Muscle layer of colon (tissue), 2 donors: ENCODE results near the gene MYEF2.
A peak's percentile ranks its signal among the peaks of the same experiment; 100 is the strongest.

ENCODE experiments used
- H3K27ac ChIP-seq: one replicate; pipeline ENCODE4 v1.7.0; 2013; ENCODE audit warnings: low read depth, mild to moderate bottlenecking, low read length, moderate library complexity
- H3K27me3 ChIP-seq, 2 donors: one replicate each; pipeline ENCODE4 v1.7.0; 2013; ENCODE audit warnings: low read length in 2 of 2, mild to moderate bottlenecking in 2 of 2; ENCODE audit not compliant: insufficient read depth in 2 of 2, control insufficient read depth in 1 of 2
- H3K36me3 ChIP-seq: one replicate; pipeline ENCODE4 v1.7.0; 2013; ENCODE audit warnings: mild to moderate bottlenecking, low read length; ENCODE audit not compliant: insufficient read depth
- H3K4me1 ChIP-seq: one replicate; pipeline ENCODE4 v1.7.0; 2013; ENCODE audit warnings: mild to moderate bottlenecking, low read length; ENCODE audit not compliant: insufficient read depth
- H3K4me3 ChIP-seq, 2 donors: one replicate each; pipeline ENCODE4 v1.7.0; 2013; ENCODE audit warnings: low read length in 2 of 2, low read depth in 1 of 2, mild to moderate bottlenecking in 1 of 2, moderate library complexity in 1 of 2
- H3K9ac ChIP-seq: one replicate; pipeline ENCODE4 v1.7.0; 2013; ENCODE audit warnings: low read length
- H3K9me3 ChIP-seq: one replicate; pipeline ENCODE4 v1.7.0; 2013; ENCODE audit warnings: mild to moderate bottlenecking, low read length
- donor health status: abdominal sarcoma.
- donor health status: Adenocarcinoma of cecum.

MYEF2 gene, protein sequence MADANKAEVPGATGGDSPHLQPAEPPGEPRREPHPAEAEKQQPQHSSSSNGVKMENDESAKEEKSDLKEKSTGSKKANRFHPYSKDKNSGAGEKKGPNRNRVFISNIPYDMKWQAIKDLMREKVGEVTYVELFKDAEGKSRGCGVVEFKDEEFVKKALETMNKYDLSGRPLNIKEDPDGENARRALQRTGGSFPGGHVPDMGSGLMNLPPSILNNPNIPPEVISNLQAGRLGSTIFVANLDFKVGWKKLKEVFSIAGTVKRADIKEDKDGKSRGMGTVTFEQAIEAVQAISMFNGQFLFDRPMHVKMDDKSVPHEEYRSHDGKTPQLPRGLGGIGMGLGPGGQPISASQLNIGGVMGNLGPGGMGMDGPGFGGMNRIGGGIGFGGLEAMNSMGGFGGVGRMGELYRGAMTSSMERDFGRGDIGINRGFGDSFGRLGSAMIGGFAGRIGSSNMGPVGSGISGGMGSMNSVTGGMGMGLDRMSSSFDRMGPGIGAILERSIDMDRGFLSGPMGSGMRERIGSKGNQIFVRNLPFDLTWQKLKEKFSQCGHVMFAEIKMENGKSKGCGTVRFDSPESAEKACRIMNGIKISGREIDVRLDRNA

DNA sequence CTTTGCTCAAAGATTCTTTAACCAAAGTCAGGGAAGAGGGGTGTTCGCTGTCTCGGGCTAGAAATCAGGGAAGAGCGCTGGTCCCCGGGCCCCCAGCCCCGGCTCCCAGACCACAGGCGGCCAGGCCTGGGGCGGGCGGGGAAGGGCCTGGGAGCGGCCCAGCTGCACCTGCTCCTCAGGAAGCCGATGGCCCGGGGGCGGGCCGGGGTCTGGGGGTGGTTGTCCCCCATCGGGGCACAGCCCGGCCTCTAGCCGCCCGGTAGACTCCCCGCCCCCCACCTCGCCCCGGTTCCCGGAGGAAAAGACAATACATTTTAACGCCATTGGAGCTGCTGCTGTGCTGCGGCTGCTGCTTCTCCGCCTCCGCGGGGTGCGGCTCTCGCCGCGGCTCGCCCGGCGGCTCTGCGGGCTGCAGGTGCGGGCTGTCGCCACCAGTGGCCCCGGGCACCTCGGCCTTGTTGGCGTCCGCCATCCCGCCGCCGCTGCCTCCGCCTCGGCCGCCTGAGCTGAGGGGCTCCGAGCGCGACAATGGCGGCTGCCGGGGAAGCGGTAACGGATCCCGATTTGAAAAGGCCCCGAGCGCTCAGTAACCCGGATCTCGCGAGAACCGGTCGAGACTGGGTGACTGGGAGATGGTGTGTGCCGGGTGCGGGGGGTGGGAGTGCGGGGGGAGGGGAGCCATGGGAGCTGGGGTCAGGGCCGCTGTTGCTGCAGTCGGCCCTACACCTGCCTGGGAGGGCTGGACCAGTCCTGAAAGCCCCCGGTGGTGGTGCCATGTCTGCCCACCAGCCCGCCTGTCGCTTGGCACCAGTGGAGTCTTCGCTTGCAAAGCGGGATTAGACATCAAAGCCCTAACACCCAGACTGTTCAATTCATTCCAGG is at the start of gene MYEF2:
Gene MYEF2, minus strand, starts transcription at position 530 of the 882 bp plus-strand sequence. Its CDS starts 58 bp downstream, at position 472.
- H3K27me3 ChIP-seq = no peaks in the 10 kb centered on the region
- peak within 1 kb of the TSS; percentile 48 to 78 for H3K4me3 ChIP-seq
- H3K9ac ChIP-seq = peak within 1 kb of the TSS; percentile 29
- H3K9me3 ChIP-seq = no peaks in the 10 kb centered on the region
- H3K36me3 ChIP-seq = no peaks in the 10 kb centered on the region
- H3K27ac ChIP-seq = peak within 1 kb of the TSS; percentile 82
- peaks cover 4% of the 10 kb centered on the region for H3K4me1 ChIP-seq

DNA sequence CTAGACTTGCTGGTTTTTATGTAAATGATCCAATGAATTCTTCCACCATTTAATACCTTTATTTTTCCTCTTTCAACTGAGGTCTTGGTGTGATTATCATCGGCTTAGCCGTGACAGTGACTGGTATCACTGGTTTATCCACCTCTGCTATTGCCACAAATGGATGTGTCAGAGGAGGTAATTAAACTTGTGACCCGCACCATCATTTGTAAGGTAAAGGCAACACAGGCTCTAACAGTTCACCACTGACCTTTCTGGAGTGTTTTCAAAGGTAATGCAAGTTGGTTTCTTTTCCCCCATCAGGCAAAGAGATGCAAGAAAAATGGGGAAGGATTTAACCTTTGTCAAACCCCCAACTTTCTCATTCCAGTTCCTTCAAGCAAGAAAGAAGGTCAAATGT is 47.7 kb upstream of the MYEF2 start:
- no peaks in the 10 kb centered on the region for H3K4me1 ChIP-seq
- H3K36me3 ChIP-seq = no peaks in the 10 kb centered on the region
- no peak overlapping the region for H3K9ac ChIP-seq
- H3K27ac ChIP-seq = no peak overlapping the region
- H3K4me3 ChIP-seq = no peak overlapping the region
- H3K27me3 ChIP-seq = no peaks in the 10 kb centered on the region
- H3K9me3 ChIP-seq = no peaks in the 10 kb centered on the region

DNA sequence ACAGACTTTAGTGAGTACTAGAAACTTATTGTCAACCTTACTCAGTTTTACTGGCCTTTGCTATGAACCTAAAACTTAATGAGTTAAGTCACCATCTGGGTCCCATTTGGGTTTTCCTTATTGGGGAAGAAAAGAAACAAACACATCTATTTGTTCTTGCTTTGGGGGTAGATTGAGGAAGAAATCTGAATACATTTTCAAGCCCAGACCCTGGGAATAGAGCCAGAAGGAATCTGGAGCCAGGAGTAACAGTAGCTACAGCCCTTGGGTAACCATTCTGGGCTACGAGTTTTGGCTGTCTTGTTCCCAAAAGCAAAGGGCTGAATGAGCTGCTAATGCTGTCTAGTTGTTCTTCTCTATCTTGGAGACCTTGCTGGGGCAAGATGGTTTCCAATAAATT is 44.5 kb upstream of the MYEF2 start:
- Histone ChIP-seq H3K9ac (no peak overlapping the region), H3K27me3 (no peaks in the 10 kb centered on the region), H3K9me3 (no peaks in the 10 kb centered on the region), H3K4me1 (no peaks in the 10 kb centered on the region), H3K36me3 (no peaks in the 10 kb centered on the region), H3K27ac (no peak overlapping the region), H3K4me3 (no peak overlapping the region)

DNA sequence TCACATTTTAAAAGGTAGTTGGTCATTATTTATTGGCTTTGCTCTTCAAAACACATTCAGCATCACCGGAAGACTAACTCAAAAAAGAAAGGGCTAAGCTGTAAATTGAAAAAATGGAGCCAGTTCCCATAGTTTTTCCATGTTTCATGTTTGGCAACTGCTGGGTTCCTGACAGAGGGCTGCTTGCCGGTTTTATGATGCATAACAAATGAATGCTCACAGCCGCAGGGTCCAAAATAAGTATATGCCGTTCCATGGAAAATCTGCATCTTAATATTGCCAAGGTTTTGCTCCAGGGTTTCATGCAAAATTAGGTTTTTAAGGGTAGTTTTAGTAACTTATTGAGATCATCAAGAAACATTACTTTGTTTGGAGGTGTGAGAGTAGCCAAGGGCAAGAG is 43.8 kb upstream of the MYEF2 start:
- H3K4me1 ChIP-seq = no peaks in the 10 kb centered on the region
- H3K27me3 ChIP-seq = no peaks in the 10 kb centered on the region
- H3K9me3 ChIP-seq = no peaks in the 10 kb centered on the region
- H3K36me3 ChIP-seq = no peaks in the 10 kb centered on the region
- no peak overlapping the region for H3K27ac ChIP-seq
- no peak overlapping the region for H3K4me3 ChIP-seq
- H3K9ac ChIP-seq = no peak overlapping the region

DNA sequence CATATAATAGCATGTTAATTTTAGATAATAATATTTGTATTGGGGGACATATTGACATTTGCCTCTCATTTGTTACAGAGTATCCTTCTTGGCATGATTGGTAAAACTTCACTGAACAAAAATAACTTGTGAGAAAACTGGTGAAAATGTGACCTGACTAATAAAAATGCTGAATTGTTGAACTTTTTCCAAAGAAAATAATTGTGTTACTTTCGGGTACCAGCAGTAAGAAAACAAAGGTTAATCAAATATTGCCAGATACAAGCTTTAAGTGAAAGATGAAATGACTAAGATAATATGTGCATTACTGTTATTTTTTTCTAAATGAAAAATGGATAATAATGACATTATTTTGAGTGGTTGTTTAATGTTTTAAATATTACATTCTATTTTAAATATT is 43.2 kb upstream of the MYEF2 start:
- Histone ChIP-seq H3K27me3 (no peaks in the 10 kb centered on the region), H3K27ac (no peak overlapping the region), H3K9me3 (no peaks in the 10 kb centered on the region), H3K4me1 (no peaks in the 10 kb centered on the region), H3K9ac (no peak overlapping the region), H3K36me3 (no peaks in the 10 kb centered on the region), H3K4me3 (no peak overlapping the region)

DNA sequence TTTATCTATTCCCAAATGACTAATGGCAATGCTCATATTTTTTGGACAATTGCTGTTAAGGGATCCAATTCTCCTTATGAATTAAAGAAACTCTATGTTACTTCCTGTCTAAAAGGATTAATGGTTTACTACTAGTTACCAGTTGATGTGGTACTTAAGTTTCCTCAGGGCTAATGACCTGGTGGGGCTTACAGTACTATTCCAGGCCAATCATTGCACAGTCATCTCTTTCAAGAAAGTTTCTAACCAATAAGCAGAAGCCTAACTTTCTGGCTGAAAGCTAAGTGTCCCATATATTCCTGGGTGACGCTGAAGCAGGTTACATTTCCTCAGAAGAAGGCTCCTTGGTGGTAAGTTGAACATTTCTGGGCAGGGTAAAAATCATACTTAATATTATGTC is 27.9 kb upstream of the MYEF2 start, which contains the start of gene SLC12A1:
Gene SLC12A1, plus strand, starts transcription at position 322 of the 400 bp plus-strand sequence. CDS start 1,418 bp downstream, outside the sequence.
- H3K9ac ChIP-seq = no peak within 1 kb of the TSS
- H3K4me1 ChIP-seq = no peaks in the 10 kb centered on the region
- H3K4me3 ChIP-seq = no peak within 1 kb of the TSS
- no peak within 1 kb of the TSS for H3K27ac ChIP-seq
- H3K36me3 ChIP-seq = no peaks in the 10 kb centered on the region
- no peaks in the 10 kb centered on the region for H3K9me3 ChIP-seq
- no peaks in the 10 kb centered on the region for H3K27me3 ChIP-seq

DNA sequence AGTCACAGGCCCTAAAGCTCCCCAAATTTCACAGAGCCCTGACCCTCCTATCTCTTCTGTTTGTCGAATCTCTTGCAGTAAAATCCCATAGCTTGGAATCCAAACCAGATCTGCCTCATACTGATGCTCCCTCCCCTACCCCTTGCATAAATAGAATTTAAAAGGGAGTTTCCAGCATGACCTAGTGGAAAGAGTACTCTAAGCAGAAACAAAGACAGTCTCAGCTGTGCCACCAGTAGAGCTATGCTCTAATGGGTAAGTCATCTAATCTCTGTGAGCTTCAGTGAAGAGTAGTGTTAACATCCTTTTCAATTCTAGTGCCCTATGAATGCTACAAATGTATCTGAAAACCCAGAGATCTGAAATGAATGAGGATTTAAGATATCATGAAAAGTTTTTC is 24.0 kb upstream of the MYEF2 start:
- no peaks in the 10 kb centered on the region for H3K27me3 ChIP-seq

DNA sequence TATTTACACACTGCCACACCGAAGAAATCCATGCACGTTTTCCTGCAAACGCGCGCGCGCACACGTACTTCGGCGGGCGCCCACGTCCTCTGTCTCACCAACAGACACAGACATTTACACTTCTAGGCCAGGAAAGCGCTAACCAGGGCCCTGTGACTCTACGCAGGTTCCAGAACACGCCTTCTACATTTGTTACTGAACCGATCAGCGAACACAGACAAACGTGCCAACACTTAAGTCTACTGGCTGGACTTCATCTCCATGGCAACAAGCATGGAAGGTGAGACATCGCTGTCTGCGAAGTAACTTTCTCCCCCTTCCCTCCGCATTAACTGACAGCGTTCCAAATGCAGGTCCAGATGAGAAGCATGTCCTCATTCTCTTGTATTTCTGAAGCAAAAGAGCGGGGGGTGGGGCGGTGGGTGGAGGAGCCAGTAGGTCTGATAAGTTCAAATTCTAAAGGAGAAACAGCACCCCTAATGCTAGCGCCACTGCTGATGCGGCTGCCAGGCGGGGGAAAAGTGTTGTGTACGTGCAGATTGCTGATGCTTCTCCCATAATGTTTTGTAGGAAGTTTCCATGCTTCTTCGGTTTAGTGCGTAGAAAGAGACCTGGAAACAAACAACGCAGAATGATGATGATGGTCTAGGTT is 13.6 kb upstream of the MYEF2 start, which contains the start of gene CTXN2:
Gene CTXN2, plus strand, starts transcription at position 92 of the 652 bp plus-strand sequence. CDS start 9,636 bp downstream, outside the sequence.
- Histone ChIP-seq H3K36me3 (no peaks in the 10 kb centered on the region), H3K9me3 (no peaks in the 10 kb centered on the region), H3K4me3 (no peak within 1 kb of the TSS), H3K4me1 (no peaks in the 10 kb centered on the region), H3K9ac (no peak within 1 kb of the TSS), H3K27ac (no peak within 1 kb of the TSS), H3K27me3 (no peaks in the 10 kb centered on the region)

More for the DNA sequence above, 24.0 kb upstream of the MYEF2 start:
- H3K27ac ChIP-seq = no peak overlapping the region
- H3K36me3 ChIP-seq = no peaks in the 10 kb centered on the region
- H3K4me1 ChIP-seq = no peaks in the 10 kb centered on the region
- no peak overlapping the region for H3K9ac ChIP-seq
- H3K9me3 ChIP-seq = no peaks in the 10 kb centered on the region
- H3K4me3 ChIP-seq = no peak overlapping the region

DNA sequence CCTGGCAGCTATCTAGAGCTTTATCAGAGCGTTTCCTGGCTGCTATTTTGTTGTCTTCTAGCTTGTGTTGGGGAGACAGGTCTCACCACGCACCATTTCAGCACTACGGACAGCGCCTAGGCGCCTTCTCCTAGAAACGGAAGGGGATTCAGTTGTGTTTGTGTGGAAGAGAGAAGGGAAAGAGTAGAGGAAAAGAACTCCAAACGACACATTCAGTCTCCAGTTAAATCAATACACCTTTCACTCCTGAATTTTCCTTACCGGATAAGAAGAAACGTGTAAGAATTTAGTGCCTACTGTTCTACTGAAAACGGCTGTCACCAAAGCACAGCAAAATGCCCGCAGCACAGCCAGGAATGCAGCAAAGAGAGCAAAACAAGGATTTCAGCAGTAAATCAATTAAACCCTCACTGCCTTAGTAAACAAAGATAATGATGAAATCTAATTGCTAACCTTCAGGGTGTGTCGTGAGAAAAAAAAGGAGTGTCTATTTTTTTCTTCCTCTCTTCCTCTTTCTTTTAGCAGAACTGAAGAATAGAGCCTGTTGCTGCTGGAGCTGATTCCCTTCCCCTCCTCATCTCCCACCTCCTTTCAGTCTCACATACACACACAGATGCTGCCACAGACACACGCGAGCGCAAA is 13.0 kb upstream of the MYEF2 start:
- no peak overlapping the region for H3K4me3 ChIP-seq

DNA sequence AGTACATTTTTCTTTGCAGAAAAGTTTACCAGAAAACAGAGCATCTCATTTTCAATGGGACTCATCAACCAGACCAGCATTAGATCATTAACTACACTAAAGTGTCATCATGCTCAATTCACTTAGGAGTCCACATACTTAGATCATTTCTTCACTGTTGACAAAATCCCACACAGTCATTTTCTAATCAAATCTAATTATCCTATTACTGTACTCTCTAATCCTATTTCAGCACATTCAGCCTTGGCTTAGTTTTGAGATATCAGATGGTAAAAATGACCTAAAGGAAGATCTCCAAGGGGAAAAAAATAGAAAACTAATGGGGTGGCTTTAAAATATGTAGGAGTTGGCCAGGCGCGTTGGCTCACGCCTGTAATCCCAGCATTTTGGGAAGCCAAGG is 8.2 kb upstream of the MYEF2 start:
- H3K27me3 ChIP-seq = no peaks in the 10 kb centered on the region
- H3K4me3 ChIP-seq = no peak overlapping the region
- H3K27ac ChIP-seq = no peak overlapping the region
- H3K36me3 ChIP-seq = no peaks in the 10 kb centered on the region
- H3K9me3 ChIP-seq = no peaks in the 10 kb centered on the region
- no peak overlapping the region for H3K9ac ChIP-seq
- H3K4me1 ChIP-seq = no peaks in the 10 kb centered on the region

More for the DNA sequence above, 13.0 kb upstream of the MYEF2 start:
- no peaks in the 10 kb centered on the region for H3K27me3 ChIP-seq
- no peaks in the 10 kb centered on the region for H3K36me3 ChIP-seq
- no peak overlapping the region for H3K9ac ChIP-seq
- H3K9me3 ChIP-seq = no peaks in the 10 kb centered on the region
- no peaks in the 10 kb centered on the region for H3K4me1 ChIP-seq
- no peak overlapping the region for H3K27ac ChIP-seq
